ENCODE results near the gene ZNF646.

GRCh38 chr16:31043352-31043751 lies 30.9 kb upstream of the ZNF646 start:
- TF ChIP-seq, protein P1, sequence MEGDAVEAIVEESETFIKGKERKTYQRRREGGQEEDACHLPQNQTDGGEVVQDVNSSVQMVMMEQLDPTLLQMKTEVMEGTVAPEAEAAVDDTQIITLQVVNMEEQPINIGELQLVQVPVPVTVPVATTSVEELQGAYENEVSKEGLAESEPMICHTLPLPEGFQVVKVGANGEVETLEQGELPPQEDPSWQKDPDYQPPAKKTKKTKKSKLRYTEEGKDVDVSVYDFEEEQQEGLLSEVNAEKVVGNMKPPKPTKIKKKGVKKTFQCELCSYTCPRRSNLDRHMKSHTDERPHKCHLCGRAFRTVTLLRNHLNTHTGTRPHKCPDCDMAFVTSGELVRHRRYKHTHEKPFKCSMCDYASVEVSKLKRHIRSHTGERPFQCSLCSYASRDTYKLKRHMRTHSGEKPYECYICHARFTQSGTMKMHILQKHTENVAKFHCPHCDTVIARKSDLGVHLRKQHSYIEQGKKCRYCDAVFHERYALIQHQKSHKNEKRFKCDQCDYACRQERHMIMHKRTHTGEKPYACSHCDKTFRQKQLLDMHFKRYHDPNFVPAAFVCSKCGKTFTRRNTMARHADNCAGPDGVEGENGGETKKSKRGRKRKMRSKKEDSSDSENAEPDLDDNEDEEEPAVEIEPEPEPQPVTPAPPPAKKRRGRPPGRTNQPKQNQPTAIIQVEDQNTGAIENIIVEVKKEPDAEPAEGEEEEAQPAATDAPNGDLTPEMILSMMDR (IDR thresholded peaks at IDR 0.05) = no peak
- TF ChIP-seq POLR2A (IDR thresholded peaks at IDR 0.05) = no peak

Data from thyroid gland (tissue), 4 donors.